GM19455 (cell line): ENCODE measurements around the gene CCR4.
"Not testable (repeated sequence)": the region's sequence is repeated elsewhere in the genome, so short reads cannot be mapped to it uniquely, and the experiment has no call there.

Experiments used
- ATAC-seq: cut with Tn5 transposase; IDR thresholded peaks from one replicate; pipeline ENCODE4 v1.9.1; 2021; ENCODE audit not compliant: unreplicated experiment

Gene CCR4

DNA sequence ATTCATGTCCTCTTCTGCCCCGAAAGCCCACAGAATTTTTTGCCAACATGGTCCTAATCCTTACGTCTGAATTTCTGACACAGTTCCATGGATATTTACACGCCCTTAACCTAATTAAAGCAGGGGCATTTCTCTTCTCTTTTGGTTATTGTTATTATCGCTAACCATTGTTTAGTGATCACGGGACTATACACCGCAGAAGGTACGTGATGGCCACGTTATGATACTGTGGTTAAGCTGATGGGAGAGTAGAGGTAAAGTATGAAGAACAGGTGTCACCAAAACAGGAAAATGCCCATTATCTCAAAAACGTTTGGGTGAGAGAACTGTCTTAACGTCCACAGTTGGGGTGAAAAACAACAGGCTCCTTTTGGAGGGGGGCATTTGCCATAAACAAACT is 26.4 kb downstream of the CCR4 start:
- no peak for ATAC-seq

DNA sequence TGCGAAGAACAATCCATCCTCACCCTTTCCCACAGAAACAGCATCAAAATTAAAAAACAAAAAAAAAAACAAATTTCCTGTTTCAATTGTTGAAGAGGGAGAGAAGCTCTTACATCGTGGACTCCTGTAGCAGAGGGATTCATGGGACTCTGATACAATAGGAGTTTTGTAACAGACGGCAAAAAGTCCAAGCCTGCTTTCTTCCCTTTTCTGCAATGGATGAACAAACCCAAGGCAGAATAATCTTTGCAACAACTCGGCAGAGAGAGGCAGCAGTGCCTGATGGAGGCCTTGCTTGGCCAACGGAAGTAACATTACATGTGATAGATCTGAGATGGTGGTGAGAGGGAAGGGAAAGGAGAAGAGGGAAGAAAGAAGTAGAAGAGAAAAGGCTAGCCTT is 26.9 kb downstream of the CCR4 start:
- ATAC-seq: no peak

DNA sequence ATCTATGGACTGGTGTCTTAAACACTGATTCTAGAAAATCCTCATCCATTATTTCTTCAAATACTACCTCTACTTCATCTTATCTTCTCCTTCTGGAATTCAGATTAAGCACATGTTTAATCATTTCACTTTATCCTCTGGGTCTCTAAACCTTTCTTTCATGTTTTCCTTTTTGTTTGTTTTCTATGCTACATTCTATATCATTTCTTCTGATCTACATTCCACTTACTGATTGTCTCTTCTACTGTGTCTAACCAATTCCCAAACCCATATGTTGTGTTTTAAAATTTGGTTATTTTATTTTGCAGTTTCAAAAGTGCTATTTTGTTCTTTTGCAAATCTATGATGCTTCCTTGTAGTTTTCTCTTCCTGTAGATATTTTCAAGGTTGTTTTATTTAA is 31.7 kb downstream of the CCR4 start:
- ATAC-seq: no peak

DNA sequence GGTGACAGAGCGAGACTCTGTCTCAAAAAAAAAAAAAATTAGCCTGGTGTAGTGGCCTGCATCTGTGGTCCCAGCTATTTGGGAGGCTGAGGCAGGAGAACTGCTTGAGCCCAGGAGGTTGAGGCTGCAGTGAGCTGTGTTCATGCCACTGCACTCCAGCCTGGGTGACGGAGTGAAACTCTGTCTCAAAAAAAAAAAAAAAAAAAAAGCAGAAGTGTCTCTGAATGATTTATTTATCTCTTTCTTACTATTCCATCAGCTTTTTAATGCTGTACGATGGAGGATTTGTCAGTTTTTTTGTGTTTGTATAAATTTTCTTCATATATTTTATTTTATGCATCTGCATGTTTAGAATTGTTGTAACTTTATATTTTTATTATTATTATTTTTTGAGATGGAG is 33.5 kb downstream of the CCR4 start:
- ATAC-seq: not testable (repeated sequence)

DNA sequence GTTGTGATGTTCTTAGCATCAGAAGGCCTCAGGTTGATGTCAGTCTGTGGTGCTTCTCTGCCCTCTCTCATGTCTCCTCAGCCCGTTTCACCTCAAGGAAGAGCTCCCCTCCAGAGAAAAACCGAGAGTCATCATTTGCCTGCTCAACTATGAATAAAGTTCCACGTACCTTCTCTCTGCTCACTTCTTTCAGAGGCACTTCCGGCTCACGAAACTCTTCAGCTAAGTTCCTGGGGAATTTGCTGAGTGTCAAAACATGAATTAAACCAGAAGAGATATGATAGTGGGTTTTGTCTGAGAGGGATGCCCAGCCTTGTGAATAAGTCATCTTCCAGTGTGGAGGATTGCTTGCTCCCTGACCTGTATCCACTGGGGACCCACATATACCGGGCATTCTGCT is 37.7 kb downstream of the CCR4 start:
- ATAC-seq: no peak

DNA sequence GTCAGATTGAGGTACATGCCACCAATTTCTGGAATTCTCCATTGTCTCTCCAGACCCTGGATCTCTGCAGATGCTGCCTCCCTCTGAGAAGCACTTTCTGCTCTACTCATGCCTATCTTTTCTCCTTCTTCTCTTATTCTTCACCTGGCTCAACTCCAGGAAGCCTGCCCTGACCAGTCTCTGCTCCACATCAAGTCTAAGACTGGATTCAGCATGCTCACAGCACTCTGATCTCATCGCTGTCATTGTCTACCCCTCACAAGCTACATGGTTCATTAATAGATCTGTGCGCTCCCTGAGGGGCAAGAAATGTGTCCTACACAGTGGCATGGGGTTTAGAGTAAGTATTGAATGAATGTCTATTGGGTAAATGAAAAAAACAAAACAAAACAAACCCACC is 38.7 kb downstream of the CCR4 start:
- no peak for ATAC-seq

DNA sequence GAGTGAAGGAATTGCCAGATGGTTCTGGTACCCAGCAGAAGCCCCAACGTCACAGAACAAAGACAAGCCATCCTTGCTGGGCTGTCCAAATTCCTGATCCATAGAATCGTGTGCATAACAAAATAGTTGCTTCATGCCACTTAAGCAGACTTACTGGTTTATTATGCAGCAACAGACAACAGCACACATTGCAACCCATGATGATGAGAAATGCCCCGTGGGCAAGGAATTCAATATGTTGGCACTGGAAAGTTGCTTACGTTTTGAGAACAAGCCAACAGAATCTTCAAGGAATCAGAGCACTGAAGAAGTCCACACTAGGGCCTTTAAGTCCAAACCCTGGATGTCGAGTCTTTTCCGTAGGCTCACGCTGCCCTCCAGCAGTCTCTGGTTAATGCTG is 40.3 kb downstream of the CCR4 start:
- no peak for ATAC-seq

DNA sequence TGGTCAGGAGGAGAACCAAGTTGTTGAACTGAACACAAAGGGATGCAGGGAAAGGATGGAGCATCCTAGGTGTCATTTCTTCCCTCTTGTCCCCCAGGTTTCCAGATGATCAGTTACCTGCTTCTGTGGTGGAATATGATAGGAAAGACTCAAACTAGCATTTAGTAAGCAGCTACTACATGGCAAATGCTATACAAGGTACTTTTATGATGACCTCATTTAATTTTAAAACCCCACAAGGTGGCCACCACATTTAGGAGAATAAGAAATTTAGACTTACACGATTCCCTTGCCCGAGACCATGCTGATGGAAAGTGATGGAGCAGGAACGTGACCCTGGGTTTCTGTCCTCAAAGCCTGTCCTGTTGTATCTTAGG is 40.9 kb downstream of the CCR4 start:
- no peak for ATAC-seq

DNA sequence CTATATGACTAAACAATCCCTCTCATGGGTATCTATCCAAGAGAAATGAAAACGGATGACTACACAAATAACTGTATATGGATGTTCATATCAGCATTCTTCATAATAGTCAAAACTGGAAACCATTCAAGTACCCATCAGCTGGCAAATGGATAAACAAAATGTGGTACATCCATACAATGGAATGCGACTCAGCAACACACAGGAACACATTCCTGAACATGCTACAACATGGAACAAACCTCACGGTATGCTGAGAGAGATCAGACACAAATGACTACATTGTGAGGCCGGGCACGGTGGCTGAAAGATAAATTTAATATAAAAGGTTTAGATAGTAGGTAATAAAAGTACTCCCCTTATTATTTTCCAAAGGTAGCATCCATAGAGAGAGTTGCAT is 42.6 kb downstream of the CCR4 start:
- no peak for ATAC-seq

DNA sequence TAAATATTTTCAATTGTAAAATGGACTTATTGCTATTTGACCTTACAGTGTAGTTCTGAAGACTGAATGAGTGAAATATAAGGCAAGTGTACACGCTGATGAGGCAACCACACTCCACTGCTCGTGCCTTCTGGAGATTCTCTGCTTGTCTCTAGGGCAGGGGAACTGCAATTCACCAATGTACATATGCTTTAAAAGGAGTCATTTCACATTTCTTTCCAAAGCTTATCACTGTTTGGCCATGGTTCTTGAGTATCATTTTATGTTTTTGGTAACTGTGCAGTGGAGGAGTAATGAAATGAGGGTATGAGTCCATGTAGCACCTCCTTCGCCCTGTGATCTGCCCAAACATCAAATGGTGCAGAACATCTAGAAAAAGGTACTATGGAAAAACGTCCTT is 43.7 kb downstream of the CCR4 start:
- ATAC-seq: no peak

DNA sequence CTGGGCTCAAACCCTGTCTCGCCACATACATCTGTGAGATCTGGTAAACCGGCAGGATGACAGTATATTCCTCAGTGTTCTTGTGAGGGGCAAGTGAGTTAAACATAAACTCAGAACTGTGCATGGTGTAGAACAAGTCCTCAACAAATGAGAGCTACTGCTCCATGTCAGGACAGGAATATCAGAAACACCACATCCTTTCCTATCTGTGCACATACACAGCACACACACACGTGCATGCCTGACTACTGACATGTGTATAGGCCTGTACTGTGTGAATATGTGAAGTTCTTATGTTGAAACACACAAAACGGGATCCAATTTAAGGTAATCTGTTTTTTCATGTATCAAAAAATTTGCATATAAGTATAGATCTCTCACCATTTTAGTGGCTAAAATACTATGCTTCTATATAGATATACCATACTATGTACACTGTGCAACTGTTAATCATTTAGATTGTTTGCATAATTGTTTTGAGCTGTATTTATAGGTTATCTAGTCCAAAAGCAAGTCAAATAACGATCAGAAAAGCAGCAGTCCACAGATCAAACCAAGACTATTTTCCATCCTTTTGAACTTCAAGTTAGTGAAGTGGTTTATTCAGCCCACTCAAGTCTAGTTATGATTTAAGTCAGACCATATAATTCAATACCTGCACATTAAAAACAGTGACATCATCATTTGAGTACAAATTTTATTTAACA is 44.8 kb downstream of the CCR4 start:
- ATAC-seq: no peak

DNA sequence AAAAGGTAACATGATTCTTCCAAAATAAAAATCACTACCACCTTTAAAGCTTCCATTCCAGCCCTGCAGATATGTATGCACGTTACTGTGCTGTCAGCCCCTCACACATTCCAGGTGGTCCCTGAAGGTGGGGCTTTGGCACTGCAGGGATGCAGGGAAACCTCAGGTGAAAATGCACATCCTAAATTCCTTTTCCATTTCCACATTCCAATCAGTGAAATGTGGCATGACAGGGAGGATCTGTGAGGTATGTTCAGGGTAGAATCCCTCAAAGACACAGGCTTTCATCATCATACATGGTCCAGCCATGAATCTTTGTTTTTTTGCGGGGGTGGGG is 45.3 kb downstream of the CCR4 start:
- ATAC-seq: no peak

DNA sequence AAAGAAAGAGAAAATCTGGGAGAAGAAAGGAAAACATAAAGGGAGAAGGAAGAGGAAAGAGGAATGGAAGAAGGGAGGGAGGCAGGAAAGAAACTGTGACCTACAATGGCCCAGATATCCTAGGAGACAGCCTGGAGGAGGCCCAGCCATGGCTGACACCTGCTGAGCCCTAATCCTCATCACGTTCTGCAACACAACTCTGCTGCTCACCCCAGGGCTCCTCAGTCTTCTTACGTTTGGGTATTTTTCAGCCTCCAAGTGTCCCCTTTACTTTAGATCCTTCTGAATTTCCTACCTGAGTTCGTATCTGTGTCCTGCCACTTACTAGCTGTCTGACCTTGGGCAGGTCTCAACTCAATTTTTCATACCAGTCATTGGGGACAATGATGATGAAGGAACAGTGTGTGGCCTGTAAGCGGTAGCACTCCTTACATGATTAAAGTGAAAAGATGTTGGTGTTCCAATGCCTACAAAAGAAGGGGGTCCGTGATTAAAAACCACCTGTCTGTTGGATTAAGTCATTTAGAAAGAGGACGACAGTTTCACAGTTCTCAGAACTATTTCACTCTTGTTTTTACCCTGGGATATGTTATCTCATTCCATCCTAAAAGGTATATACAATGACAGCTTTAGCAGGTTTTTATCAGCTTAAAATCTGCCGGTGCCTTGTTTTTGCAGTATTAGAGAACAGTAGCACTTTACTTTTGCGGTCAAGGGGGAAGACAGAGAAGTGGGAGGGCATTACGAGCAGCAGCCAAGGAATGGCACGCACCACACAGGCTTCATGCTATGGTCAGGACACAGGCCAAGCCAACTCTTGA is 47.4 kb downstream of the CCR4 start:
- ATAC-seq: no peak

DNA sequence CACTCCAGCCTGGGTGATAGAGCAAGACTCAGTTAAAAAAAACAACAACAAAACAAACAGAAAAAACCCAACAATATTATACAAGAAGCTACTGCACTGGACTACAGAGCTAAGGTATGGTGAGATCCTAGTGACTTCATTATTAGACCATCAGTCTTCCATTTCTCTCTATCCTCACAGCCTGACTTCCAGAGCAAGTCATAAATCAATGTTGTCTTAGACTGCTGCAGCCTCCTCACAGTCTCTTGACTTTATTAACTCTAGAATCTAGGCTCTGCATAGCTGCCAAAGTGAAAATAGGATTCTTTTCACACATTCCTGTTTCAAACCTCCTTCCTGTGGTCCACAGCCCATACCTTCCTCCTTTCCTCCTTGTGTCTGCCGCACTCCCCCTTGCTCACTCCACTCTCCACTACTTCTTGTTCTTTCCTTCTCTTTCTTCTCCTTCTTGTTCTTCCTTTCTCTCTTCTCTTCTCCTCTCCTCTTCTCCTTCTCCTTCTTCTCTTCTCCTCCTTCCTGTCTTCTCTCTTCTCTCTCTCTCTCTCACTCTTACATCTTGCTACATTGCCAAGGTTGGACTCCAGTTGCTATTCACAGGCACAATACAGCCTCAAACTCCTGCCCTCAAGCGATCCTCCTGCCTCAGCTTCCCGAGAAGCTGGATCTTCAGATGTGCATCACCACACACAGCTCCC is 49.4 kb downstream of the CCR4 start:
- no peak for ATAC-seq

DNA sequence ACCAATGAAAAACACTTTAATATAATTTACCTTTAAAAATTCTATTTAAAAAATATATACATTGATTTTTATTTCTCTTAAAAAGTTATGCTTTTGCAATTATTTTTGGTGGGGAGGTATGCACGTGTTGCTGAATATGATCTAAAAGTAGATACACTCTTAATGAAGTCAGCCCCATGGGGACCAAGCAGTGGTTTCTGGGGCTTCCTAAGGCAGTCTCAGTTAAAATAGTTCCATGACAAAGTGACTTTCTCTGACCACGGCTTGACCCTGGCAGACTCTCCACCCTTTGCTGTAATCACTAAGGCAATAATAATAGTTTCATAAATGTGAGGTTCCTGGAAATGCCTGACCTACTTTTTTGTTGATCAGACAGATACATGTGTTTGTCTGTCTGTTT is 50.4 kb downstream of the CCR4 start:
- no peak for ATAC-seq

DNA sequence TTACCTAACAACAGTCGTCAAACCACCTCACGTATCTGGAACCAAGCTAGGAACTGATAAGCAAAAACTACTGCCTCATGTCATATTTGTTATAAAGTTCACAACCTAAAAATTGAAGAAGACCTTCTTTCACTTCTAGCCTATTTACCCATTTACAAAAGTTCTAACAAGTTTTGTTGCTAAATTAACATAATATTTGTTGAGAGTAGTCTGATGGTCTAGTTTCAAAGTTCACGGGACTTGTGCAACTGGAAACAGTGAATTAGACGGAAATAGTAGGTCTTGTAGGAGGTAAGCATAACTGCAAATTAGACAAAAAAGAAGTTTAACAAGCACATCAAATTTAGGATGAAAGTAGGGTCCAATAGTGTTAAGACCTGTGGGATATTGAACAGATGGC is 51.9 kb downstream of the CCR4 start:
- ATAC-seq: no peak

DNA sequence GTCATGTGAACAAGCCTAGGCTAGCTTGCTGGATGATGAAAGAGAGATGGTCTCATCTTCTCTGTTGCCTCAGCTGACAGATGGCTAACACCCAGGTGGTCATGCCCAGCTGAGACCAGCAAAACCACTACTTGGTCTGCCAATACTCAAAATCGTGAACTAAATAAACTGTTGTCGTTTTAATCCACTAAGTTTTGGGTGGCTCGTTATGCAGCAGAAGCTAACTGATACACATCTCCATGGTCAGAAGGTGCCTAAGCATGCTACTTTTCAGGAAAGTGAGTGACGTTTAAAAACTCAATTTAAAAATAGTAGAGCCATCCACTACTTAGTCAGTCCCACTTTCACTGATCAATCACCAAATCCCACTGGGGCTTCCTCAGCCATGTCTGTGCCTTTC is 52.8 kb downstream of the CCR4 start:
- no peak for ATAC-seq

DNA sequence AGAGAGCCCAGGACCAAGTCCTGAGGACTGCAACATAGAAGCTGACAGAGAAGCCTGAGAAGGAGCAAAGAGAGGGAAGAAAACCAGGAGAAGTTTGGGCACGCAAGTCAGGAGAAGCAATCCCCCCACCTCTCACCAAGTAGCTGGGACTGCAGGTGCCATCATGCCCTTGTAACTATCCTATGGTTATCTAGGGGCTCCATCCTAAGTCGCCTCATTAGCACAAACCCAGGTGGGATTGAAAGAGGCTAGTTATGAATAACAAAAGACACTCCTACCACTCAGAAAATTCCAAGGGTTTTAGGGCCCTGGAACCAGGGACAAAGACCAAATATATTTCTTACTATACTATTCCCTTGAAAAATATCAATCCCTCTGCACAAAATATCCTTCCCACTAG is 53.5 kb downstream of the CCR4 start:
- ATAC-seq: no peak
